Psoas muscle (tissue), 8 donors: Measurements from ENCODE around the gene GIGYF2. TPM values are rescaled to one million over a fixed set of nuclear protein-coding genes. Genes with fewer than 3 reads are reported as not detected.
"Not testable (repeated sequence)": the region's sequence is repeated elsewhere in the genome, so short reads cannot be mapped to it uniquely, and the experiment has no call there.

Experiments used
- ATAC-seq, 4 donors: fragments of 200-7000 bp; cut with Tn5 transposase; one replicate each; pipeline ENCODE4 v1.9.1; 2020; ENCODE audit warnings: moderate library complexity in 3 of 4, mild to moderate bottlenecking in 2 of 4
- DNase-seq, 2 donors: peaks; one replicate each; pipeline ENCODE4 v3.0.0-alpha.2; 2020
- H3K27ac ChIP-seq: fragments of 200-600 bp; one replicate; pipeline ENCODE4 v1.8.0; 2022
- H3K27me3 ChIP-seq, 3 donors: fragments of 200-600 bp in 1 of 3; one replicate each; pipeline versions ENCODE4 v1.6.1 to v1.8.0; 2013 to 2022; ENCODE audit warnings: low read length in 2 of 3, mild to moderate bottlenecking in 2 of 3, moderate library complexity in 1 of 3; ENCODE audit not compliant: insufficient read depth in 3 of 3
- H3K36me3 ChIP-seq, 2 donors: fragments of 200-600 bp in 1 of 2; one replicate each; pipeline versions ENCODE4 v1.6.1 to v1.8.0; 2013 to 2022; ENCODE audit warnings: low read depth in 1 of 2, mild to moderate bottlenecking in 1 of 2, moderate library complexity in 1 of 2; ENCODE audit not compliant: insufficient read depth in 1 of 2
- H3K4me1 ChIP-seq: fragments of 200-600 bp; one replicate; pipeline ENCODE4 v1.8.0; 2022
- H3K4me3 ChIP-seq: fragments of 200-600 bp; one replicate; pipeline ENCODE4 v1.8.0; 2022; ENCODE audit warnings: mild to moderate bottlenecking
- H3K9me3 ChIP-seq: fragments of 200-600 bp; one replicate; pipeline ENCODE4 v1.8.0; 2022
- CTCF ChIP-seq: fragments of 200-600 bp; IDR thresholded peaks from one replicate; pipeline ENCODE4 v1.8.0; 2022; ENCODE audit warnings: antibody characterized with exemption
- WGBS, 3 donors: extraction: QIAGEN DNeasy Blood & Tissue Kit; methylation state at CpG; one replicate each; pipeline versions ENCODE4 v1.1.6 to v1.1.7; 2013; 5-methylcytosine and 5-hydroxymethylcytosine counted together
- intact Hi-C, 2 donors: fragments of 100-400 bp; cut with DNase I; formaldehyde crosslinking; loops; one replicate each; pipeline versions ENCODE4 v1.11.0 to v1.14.2; 2022
- polyA plus RNA-seq, 3 donors: library from polyadenylated mRNA; stranded (reverse); fragments of 200-250 nt; gene quantifications; one replicate each; pipeline ENCODE4 v1.2.3, GENCODE V29; 2013
- total RNA-seq, 4 donors: library from RNA; stranded (reverse); fragmentation: NEBNext Ultra II Directional in 2 of 4; extraction: Animal tissue kit (Norgen Biotek cat#: 25700) in 2 of 4; gene quantifications; one replicate each; pipeline versions ENCODE4 v1.2.1 to v1.2.4, GENCODE V29; 2021 to 2023
- donor health status: healthy with polysubstance abuse.
- donor health status: DM: no; HTN: no; CAD: no; lungs with moderate emphysema.
- donor health status: Bipolar disorder and iron deficiency.
- donor health status: healthy.
- donor health status: DM: yes; HTN: yes; CAD: no.
- donor health status: DM: no; HTN: no; CAD: no.
- donor health status: DM: no; HTN: no; CAD: no.
- donor health status: DM: yes; HTN: yes; CAD: no.

GIGYF2 gene
- total and polyA plus RNA-seq, 7 donors, result 13.8 to 72.6 (median 64.3) TPM

GRCh38 chr2:232843834-232844233, 146.7 kb downstream of the GIGYF2 start:
- intact Hi-C loops, result loop anchor here in 1 of 2 donors (10.0 kb wide), 1 partner anchor 411 kb away; the partner anchor contains the start of gene ATG16L1
- ATAC-seq, result no peak

GRCh38 chr2:232846055-232846454, 148.9 kb downstream of the GIGYF2 start:
- H3K4me1 ChIP-seq, result peaks cover 6% of the 10 kb centered on the region
- no peak for DNase-seq
- no peak for ATAC-seq
- no peaks in the 10 kb centered on the region for H3K27me3 ChIP-seq
- no peak overlapping the region for H3K4me3 ChIP-seq
- no peak for TF ChIP-seq CTCF
- no peak overlapping the region for H3K27ac ChIP-seq
- no peaks in the 10 kb centered on the region for H3K9me3 ChIP-seq
- intact Hi-C loops, result loop anchor here in 1 of 2 donors (10.0 kb wide), 1 partner anchor 409 kb away; the partner anchor contains the start of gene ATG16L1
- H3K36me3 ChIP-seq, result peaks cover 14 to 92% of the 10 kb centered on the region in 2 donors

More at GRCh38 chr2:232843834-232844233, 146.7 kb downstream of the GIGYF2 start:
- H3K9me3 ChIP-seq, result no peaks in the 10 kb centered on the region
- TF ChIP-seq CTCF, result no peak
- DNase-seq, result no peak
- peaks cover 18% of the 10 kb centered on the region for H3K4me1 ChIP-seq
- WGBS, 3 donors, result 91 to 98% (median 94%) methylated on average over 3 of the region's 3 CpGs
- no peaks in the 10 kb centered on the region for H3K27me3 ChIP-seq
- no peak overlapping the region for H3K27ac ChIP-seq
- no peak overlapping the region for H3K4me3 ChIP-seq
- peaks cover 18 to 92% of the 10 kb centered on the region in 2 donors for H3K36me3 ChIP-seq

GRCh38 chr2:232850039-232850438, 152.9 kb downstream of the GIGYF2 start:
- DNase-seq (no peak), ATAC-seq (no peak)
- intact Hi-C loops, result loop anchor here in 1 of 2 donors (5.0 kb wide), 2 partner anchors 202 to 243 kb away; no protein-coding TSS in a partner anchor
- Histone ChIP-seq H3K27ac (no peak overlapping the region), H3K27me3 (no peaks in the 10 kb centered on the region), H3K36me3 (peaks cover 4 to 85% of the 10 kb centered on the region in 2 donors), H3K9me3 (no peaks in the 10 kb centered on the region), H3K4me3 (no peak overlapping the region), H3K4me1 (peaks cover 26% of the 10 kb centered on the region)
- no peak for TF ChIP-seq CTCF
- 94 to 97% (median 94%) methylated on average over 3 of the region's 3 CpGs for WGBS, 3 donors

GRCh38 chr2:232852081-232852480, 154.9 kb downstream of the GIGYF2 start:
- Histone ChIP-seq H3K36me3 (peaks cover 7 to 72% of the 10 kb centered on the region in 2 donors), H3K4me1 (peaks cover 27% of the 10 kb centered on the region), H3K27ac (peak overlapping the region; percentile 77)
- 84 to 96% (median 85%) methylated on average over 11 of the region's 11 CpGs for WGBS, 3 donors
- not testable (repeated sequence) for ATAC-seq, H3K9me3 ChIP-seq, H3K27me3 ChIP-seq, DNase-seq, H3K4me3 ChIP-seq
- intact Hi-C loops, result loop anchor here in 1 of 2 donors (5.0 kb wide), 2 partner anchors 200 to 245 kb away; no protein-coding TSS in a partner anchor

- Histone ChIP-seq H3K4me1 (peaks cover 32% of the 10 kb centered on the region), H3K36me3 (peaks cover 9 to 72% of the 10 kb centered on the region in 2 donors), H3K27me3 (no peaks in the 10 kb centered on the region), H3K4me3 (no peak overlapping the region), H3K9me3 (no peaks in the 10 kb centered on the region), H3K27ac (peak overlapping the region; percentile 77)
- no peak for TF ChIP-seq CTCF
- no peak for DNase-seq
- WGBS, 3 donors, result 15 to 31% (median 31%) methylated on average over 2 of the region's 2 CpGs
- intact Hi-C loops, result loop anchor here in 1 of 2 donors (1.0 to 5.0 kb wide), 3 partner anchors 200 to 399 kb away; partner anchors contain the start of gene ATG16L1
- ATAC-seq, result peak in 3 of 4 donors; percentile 52 to 67 (median 55)
Observed at GRCh38 chr2:232852676-232853075, 155.5 kb downstream of the GIGYF2 start.
